DOHH2 (cell line): Measurements from ENCODE around the gene EPS8L2.

Experiments
- EZH2phosphoT487 ChIP-seq: fragments of 200-600 bp; sonication (generic); IDR thresholded peaks from 2 replicates; pipeline ENCODE4 v1.6.1; 2017; ENCODE audit warnings: borderline replicate concordance, mild to moderate bottlenecking, antibody characterized with exemption, low read length, moderate library complexity, mixed read lengths
- TF ChIP-seq, protein P1 (sequence below): fragments of 200-600 bp; sonication (generic); IDR thresholded peaks from one replicate; pipeline ENCODE4 v1.5.1; 2014; ENCODE audit warnings: antibody characterized with exemption, mild to moderate bottlenecking, low read depth, low read length; ENCODE audit not compliant: poor library complexity, severe bottlenecking

DNA sequence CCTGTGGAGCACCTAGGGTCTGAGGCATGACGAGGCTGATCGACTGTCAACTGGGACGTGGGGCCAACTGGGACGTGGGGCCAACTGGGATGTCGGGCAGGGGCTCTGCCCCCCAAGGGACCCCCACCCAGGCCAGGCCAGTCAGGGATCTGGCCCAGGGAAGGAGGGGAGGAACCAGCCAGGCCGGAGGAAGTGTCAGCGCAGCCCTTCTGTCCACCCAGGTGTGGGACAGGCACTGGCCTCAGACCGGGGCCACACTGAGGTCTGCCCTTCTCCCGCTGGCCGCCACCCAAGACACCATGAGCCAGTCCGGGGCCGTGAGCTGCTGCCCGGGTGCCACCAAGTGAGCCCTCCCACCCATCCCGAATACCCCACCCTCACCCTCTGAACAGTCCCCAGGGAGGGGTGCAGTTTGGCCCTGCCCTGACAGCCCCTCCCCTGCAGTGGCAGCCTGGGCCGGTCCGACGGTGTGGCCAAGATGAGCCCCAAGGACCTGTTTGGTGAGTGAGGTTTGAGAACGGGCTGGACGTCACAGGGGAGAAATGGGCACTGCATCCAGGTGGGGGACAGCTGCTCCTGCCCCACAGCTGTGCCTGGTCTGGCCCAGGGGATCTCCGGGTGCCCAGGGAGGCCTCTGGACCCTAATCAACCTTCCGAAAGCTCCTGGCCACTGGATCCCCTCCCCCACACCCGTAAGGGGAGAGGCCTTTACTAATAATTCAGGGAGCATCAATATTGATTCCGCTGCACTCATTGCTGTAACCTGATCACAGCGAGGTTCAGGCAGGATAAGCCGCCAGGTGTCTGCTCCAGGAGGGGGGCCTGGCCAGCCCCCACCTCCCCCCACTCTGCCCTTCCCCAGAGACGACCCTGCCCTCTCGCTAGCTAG, 3.3 kb downstream of the EPS8L2 start:
- TF ChIP-seq, protein P1, sequence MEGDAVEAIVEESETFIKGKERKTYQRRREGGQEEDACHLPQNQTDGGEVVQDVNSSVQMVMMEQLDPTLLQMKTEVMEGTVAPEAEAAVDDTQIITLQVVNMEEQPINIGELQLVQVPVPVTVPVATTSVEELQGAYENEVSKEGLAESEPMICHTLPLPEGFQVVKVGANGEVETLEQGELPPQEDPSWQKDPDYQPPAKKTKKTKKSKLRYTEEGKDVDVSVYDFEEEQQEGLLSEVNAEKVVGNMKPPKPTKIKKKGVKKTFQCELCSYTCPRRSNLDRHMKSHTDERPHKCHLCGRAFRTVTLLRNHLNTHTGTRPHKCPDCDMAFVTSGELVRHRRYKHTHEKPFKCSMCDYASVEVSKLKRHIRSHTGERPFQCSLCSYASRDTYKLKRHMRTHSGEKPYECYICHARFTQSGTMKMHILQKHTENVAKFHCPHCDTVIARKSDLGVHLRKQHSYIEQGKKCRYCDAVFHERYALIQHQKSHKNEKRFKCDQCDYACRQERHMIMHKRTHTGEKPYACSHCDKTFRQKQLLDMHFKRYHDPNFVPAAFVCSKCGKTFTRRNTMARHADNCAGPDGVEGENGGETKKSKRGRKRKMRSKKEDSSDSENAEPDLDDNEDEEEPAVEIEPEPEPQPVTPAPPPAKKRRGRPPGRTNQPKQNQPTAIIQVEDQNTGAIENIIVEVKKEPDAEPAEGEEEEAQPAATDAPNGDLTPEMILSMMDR, result no peak
- no peak for TF ChIP-seq EZH2phosphoT487
